NCI-H226 (cell line): ENCODE measurements around the gene SORCS2.
A peak's percentile ranks its signal among the peaks of the same experiment; 100 is the strongest.

Source experiments
- DNase-seq: peaks from one replicate; pipeline ENCODE4 v3.0.0-alpha.2; 2015

SORCS2 gene

DNA sequence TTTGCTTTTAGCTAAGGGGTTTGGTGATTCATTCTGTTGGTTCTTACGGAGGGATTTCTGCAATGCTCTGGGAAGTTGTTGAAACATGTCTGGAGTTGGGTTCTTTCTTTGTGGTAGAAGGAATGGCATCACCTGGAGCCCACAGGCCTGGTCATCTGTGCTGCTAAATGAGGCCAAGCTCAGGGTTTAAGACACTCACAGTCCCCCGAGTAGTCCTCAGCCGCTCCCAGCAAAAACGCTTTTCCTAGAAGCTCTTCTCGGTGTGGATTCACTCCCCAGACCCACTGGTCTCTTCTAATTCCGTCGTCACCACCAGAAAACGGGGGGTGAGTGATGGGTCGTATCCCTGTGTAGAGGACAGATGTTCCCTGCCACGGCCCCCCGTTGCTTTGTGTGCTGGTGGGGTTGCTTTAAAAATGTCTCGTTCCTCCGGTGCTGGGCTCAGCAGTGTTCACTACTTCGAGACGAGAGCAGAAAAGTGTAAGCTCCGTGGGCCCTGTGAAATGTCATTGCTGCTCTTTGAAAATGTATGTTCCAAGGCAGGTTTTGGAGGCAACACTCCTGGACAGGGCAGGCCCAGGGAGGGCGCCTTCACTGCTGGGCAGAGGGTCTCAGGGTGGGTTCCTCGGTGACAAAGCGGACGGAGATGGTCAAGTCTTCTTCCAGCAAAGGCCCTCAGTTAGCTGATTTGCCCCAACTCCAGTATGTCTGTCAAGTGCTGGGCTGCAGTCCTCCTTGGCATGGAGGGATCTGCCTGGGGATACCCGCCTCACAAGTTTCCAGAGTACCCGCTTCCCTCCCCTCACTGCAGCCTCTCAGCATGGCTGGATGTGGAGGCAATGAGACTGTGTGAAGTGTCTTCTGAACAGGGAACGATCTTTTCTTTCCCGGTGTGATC, 205.1 kb downstream of the SORCS2 start:
- no peak for DNase-seq

DNA sequence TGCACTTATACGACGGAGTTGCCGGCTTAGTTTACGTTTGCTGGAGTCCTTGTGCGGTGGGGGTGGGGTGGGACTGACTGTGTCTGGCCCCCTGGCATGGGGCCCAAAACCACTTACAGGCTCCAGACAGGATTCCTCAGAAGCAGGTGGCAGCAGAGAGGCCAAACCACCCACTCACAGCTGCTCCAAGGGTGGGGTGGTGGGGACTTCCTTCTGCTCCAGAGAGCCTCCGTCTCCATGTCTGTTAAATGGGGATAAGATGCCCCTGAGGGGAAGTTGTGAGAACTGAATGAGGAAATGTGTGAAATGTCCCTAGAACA, 205.7 kb downstream of the SORCS2 start:
- no peak for DNase-seq

DNA sequence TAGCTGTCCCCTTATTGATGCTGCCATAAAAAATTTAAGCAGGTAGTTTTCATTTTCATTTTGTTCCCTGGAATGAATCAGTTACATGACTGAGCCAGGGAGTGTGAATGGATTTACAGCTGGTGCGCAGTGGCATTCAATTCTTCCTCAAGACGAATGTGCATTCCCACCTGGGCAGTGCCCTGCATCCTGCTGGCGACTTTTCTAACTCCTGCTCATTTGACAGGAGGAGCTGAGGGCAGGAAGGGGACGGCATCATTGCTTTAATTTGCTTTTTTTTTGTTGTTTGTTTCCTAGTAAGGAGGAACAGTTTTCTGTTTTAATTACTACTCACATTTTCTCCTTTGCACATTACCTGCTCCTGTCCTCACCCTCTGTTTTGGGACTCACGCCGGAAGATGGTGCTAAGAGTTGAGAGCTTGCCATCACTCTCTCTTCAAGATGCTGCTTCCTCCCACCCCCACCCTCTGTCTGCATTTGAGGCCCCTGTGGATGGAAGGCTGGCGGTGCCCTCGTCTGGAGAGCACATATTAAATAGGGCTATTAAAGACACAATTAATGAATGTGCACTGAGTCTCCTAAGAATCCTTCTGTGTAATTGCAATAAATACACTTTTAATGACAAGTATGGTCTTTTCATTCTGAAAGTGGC, 206.6 kb downstream of the SORCS2 start:
- no peak for DNase-seq

DNA sequence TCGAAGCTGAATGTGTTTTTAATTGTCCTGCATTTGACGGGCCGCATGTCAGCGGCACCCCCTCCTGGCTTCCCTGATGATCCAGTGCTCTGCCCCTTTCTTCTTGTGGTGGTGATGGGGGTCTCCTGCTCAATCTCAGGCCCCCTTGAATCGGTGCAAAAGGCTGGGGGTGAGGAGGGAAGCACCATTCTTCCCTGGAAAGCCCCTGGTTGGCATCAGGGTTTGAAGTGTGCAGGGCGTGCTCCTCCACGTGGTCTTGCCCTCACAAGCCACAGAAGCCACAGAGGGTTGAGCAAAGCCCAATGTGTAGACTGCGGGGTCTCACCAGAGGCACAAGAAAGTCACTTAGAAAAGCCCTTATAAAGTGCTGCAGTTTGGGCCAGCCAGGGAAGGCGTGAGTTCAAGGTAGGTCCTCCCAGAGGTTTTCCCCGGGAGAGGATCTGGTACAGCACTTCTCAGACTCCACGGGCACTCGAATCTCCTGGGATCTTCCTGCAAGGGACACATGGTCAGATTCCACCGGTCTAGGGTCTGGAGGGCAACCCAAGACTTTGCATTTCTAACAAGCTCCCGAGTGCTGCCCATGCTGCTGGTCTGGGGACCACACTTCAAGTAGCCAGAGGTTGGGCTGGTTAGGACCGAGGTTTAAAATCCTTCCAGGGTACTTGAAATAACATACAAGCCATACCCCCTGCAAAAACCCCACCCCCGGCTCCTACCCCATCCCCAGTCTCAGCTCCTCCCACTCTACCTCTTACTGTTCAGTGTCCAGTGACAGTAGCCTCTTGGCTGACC, 207.3 kb downstream of the SORCS2 start:
- no peak for DNase-seq

DNA sequence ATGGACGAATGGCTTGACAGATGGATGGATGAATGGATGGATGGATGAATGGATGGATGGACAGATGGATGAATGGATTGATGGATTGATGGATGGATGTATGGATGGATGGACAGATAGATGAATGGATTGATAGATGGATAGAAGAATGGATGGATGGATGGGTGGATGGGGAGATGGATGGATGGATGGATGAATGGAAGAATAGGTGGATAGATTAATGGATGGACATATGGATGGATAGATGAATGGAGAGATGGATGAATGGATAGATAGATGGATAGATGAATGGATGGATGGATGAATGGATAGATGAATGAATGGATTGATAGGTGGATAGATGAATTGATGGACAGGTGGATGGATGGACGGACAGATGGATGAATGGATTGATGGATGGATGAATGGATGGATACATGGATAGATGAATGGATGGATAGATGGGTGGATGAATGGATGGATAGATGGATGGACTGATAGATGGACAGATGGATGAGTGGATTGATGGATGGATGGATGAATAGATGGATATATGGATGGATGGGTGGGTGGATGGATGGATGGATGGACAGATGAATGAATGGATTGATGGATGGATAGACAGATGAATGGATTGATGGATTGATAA, 208.4 kb downstream of the SORCS2 start:
- no peak for DNase-seq

DNA sequence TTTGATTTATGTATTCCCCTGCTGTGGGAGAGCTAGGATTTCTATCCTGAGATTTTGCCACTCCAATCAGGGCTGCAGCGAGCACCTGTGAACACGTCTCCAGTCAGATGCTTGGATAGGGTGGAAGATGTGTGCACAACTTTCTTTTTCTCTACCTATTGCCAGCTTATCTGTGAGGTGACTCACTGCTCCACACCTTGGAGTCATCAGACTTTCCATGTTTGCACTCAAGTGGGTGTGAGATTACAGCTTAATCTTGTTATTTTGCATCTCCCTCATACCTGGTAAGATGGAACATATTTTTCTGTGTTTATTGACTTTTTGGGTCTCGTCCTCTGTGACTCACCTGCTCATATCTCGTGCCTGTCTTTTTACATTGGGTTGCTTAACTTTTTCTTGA, 210.2 kb downstream of the SORCS2 start:
- peak; percentile 28 for DNase-seq

- DNase-seq, result peak; percentile 53
Measured at GRCh38 chr4:7403001-7403400, 210.7 kb downstream of the SORCS2 start.

GRCh38 chr4:7408166-7408565, 215.8 kb downstream of the SORCS2 start:
- DNase-seq, result no peak

GRCh38 chr4:7410446-7410845, 218.1 kb downstream of the SORCS2 start:
- no peak for DNase-seq

- DNase-seq, result no peak
Measured at GRCh38 chr4:7411491-7411890, 219.2 kb downstream of the SORCS2 start.

DNA sequence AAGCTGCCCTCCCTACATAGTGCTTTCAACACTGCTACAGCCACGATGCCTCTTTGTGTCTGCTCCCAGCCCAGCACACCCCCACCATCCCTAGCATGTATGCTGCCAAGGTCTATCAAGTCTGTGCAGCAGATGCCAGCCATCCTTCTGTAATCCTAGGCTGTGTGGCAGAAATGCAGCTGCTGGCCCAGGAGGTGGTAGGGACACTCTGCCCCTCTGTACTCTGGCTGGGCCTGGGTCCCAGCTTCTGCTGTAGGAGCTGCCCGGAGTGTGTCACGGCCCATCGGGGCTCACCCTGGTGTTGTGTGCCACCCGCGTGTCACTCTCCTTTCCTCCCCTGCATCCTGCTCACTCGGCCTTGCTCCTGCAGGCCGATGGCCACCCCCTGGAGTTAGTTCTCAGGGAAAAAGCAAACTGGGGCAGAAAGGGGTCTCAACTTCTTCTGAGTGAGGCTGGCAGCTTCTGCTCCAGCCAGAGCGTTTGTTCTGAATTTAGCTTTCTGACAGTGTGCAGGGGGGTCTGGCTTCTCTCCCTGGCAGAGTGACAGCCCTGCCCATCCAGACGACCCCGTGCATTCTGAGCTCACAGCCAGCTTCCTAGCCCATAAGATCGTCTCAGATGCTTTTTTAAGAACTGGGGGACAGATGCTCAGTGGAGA, 219.7 kb downstream of the SORCS2 start:
- no peak for DNase-seq

DNA sequence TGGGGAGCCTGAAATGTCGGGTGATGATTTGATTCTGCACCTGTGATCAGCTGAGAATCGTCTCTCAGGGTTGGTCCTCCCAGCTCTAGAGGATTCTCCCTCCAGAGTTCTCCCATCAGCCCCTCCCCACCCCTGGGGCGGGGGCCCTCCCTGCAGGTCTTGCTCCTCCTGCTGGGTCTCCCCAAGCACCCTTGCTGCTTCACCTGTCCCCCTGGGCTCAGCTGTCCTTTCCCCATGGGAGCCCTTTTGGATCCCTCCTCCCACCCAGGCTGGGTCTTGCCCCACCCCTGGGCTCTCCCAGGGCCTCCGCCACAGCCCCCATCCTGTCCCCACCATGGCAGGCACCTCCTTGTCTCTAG, 220.2 kb downstream of the SORCS2 start:
- no peak for DNase-seq

GRCh38 chr4:7414046-7414445, 221.7 kb downstream of the SORCS2 start:
- no peak for DNase-seq

GRCh38 chr4:7414736-7415510, 222.6 kb downstream of the SORCS2 start:
- no peak for DNase-seq

GRCh38 chr4:7415927-7416686, 223.8 kb downstream of the SORCS2 start:
- no peak for DNase-seq

GRCh38 chr4:7416745-7417432, 224.6 kb downstream of the SORCS2 start:
- DNase-seq, result no peak

GRCh38 chr4:7417639-7418038, 225.3 kb downstream of the SORCS2 start:
- no peak for DNase-seq

GRCh38 chr4:7418131-7418943, 226.0 kb downstream of the SORCS2 start:
- no peak for DNase-seq

DNA sequence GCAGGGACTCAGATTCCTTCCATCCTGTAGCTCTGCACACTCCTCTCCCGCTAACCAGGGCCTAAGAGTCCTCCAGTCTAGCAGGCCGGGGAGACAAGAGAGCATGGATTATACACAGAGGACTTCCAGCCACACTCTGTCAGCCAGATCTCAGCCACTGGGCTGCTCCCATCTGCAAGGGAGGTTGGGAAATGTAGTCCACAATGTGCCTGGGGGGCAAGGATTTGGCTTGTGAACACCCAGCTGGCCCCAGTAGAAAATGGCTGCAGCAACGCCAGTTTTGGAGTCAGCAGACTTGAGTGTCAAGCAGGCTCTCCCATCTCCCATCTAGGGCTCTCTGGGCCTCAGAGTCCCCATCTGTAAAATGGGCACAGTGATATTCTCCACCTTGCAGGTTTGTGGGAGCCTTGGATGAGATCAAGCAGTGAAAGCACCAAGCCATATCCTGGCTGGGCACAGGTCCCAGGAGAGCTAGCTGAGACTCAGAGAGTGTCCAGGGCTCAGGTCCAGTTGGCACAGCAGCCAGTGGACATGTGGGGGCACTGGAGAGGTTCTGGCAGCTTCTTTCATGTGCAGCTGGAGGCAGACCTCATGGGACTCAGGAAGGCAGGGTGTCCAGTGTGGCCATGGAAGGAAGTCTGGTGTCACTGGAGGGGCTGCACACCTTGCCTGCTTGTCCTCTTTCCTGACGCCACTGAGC, 227.8 kb downstream of the SORCS2 start:
- DNase-seq, result no peak
